HG03025 (cell line): ENCODE measurements around the gene OBSCN.

Source experiments
- ATAC-seq: cut with Tn5 transposase; IDR thresholded peaks from one replicate; pipeline ENCODE4 v1.9.1; 2021; ENCODE audit warnings: mild to moderate bottlenecking, moderate library complexity; ENCODE audit not compliant: unreplicated experiment, low FRiP score

The OBSCN gene

DNA sequence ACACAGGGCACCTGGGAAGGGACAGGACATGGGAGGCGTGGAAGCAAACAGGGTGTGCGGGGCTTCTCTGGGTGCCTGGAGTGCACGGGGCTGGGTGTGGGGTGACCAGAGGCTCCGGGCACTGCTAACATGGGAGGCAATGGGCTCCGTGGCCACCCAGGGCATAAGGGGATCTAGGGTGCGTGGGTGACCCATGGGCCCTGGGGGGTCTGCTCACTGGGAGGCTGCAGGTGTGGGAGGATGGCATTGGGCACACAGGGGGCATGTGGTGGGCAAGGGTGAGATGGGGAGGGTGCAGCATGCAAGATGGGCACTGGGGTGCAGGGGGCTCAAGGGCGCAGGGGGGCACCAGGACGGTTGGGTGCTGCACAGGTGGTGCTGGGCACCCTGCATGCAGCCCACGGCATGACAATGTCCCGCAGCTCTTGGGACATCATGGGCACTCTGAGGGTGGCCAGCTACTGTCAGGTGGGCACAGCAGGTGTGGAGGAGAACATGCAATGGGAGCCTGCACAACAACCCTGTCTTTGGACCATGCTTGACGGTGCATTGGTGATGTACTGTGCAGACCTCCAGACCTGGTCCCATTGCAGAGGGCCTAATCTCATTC is 183.7 kb downstream of the OBSCN start:
- ATAC-seq: no peak

DNA sequence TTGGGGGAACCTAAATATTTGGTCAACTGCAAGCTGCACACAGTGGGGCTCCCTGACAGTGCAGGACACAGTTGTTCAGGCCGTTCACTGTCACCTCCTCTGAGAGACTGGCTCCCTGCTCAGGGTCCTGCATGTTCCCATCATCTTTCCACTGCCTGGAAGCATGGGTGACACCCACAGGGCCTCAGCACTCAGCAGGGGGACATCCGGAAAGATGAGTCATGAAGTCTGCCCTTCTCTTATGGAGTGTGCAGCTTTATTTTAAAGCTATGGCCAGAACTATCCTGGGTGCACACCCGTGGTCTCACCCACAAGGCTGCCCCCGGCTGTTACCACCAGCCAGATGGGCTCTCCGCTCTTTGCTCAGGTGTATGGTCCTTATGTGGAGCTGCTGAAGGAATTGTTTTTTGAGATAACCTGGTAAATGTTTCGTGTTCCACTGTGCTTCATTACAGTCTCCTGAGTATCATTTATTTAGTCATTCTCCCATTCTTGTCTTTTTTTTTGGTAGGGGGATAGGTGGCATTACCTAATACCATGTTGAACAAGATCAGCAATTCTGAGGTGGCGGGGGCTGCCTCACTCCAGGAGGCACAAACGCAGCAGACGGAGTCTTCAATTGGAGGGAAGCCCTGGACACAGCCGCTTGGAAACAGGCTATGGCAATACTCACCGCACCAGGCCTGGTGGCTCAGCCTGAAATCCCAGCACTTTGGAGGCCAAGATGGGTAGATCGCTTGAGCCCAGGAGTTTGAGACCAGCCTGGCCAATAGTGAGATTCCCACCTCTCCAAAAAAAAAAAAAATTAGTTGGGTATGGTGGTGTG is 184.5 kb downstream of the OBSCN start:
- no peak for ATAC-seq

DNA sequence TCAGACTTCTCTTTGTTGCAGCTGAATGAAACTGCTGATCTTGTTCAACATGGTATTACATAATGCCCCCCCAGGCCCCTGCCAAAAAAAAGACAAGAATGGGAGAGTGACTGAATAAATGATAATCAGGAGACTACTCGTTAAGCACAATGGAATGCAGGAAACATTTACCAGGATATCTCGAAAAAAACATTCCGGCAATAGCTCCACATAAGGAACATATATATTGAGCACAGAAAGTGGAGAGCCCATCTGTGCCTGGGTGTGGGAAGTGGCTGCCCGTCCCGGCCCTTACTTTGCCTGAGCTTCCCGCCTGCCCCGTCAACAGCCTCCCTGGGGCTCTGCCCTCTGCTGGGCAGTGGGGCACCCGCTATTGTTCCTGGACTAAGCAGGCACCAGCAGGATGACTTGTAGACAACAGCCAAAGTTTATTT is 185.4 kb downstream of the OBSCN start:
- ATAC-seq: no peak

GRCh38 chr1:228393811-228394570 is 186.1 kb downstream of the OBSCN start:
- ATAC-seq: no peak

DNA sequence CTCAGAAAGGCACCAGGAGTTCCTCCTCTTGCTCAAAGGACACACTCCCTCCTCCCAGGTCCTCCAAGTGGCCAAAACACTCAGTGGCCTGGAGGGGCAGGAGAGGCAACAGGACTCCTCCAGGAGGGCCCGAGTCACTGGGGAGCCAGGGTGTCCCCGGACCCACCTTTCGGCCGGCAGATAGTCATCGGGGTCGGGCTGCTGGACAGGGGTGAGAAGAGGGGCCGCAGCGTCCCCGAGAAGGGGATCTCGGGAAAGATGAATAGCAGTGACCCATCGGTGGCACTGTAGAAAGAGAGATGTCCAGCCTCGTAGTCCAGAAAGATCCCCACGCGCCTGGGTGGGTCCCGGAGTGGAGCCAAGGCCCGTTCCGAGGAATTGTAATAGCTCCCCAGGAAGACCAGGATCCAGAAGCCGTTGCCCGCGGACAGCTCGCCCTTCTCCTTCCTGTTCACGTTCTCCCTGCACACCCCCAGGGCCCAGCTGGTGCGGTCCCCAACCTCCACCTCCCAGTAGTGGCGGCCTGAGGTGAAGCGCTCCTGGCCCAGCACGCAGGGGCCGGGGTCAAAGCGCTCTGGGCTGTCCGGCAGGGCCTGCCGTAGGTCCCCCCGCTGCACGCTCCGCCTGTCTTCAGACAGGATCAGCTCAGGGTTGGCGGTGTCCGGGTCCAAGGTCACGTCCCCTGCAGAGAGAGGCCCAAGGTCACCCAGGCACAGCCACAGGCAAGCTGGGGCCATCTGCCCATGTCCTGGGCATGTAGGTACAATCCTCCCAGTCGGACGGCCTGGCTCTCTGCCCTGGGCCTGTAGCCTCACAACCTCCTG is 186.9 kb downstream of the OBSCN start:
- ATAC-seq: no peak

DNA sequence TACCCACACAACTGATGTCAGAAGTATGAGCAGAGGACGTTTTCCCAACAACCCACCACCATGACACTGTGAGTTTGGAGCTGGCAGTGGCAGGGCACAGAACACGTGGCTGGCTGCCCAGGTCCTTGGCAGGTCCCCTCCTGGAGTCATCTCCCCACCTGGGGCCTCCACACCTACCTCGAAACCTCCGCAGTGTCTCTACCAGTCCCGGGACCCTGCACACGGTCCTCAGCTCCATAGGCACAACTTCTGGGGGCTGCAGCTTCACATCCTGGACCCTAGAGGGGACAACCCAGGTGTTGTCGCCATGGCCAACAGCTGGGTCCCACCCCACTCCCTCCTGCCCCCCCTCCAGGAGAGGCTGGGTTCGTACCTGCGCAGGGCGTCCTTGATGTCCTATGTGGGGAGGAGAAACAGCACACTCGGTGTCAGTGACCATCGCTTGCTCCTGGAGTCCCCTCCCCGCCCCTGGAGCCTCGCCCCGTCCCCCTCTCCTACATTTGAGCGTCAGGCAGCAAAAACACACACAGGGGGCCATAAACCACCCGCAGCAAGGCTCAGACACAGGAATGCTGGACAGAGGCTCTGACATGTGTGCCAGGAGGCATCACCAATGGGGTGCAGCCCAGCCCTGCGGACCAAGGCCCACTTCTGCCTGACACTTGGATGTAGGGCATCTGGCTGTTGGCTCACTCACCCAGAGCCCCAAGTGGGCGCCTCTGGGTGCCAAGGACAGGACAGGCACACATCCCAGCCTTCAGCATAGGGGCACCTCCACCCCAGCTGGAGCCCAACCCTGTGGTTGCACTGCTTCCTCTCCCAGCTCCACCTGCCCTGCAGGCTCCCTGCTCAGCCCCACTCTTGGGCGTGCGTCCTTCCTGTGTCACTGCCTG is 189.2 kb downstream of the OBSCN start:
- no peak for ATAC-seq

- no peak for ATAC-seq
Measured at GRCh38 chr1:228397966-228398365, 190.1 kb downstream of the OBSCN start.

DNA sequence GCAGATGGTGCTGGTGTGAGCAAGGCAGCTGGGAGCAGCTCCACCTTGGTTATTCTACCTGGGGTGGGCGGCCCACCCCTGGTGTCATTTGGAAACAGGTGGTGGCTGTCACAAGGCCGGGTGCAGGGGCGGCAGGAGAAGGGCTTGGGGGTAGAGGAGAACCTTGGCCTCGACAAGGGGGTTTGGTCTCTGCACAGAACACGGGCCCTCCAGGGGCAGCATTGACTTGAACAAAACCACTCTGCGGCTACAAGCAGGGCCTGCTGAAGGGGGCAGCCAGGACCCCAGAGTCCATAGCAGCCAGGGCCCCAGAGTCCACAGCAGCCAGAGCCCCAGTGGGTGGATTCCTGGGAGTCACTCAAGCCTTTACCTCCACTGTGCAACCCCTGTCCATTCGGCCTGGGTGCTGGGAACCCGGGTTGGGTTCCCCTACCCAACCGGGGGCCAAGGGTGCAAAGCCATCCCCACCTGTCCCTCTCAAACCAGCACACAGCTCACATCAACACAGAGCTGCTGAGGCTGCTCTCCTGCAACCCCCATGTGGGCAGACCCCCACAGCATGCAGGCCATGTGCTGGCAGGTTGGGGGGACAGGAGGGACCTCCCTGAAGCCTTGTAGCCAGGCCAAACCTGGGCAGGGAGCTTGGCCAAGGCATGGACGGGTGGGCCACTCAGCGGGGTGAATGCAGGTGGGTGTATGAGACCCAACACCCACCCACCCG is 191.1 kb downstream of the OBSCN start:
- ATAC-seq: no peak

- no peak for ATAC-seq
Measured at GRCh38 chr1:228399531-228400236, 191.8 kb downstream of the OBSCN start.

GRCh38 chr1:228400237-228400651 is 192.4 kb downstream of the OBSCN start:
- no peak for ATAC-seq

GRCh38 chr1:228400692-228401454 is 193.0 kb downstream of the OBSCN start:
- no peak for ATAC-seq

GRCh38 chr1:228401782-228402640 is 194.2 kb downstream of the OBSCN start:
- no peak for ATAC-seq

DNA sequence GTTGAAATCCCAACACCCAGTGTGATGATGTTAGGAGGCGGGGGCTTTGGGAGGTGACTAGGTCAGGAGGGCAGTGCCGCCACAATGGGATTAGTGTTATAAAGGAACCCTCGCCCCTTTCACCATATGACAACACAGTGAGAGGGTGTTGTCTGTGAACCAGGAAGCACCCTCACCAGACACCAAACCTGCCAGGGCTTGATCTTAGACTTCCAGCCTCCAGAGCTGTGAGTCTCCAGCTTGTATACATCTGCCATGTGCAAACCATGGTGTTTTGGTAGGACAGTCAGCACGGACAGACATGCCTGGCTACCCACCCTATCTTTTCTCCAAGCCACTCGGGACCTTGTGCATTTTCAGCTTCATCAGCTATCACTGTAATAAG is 194.8 kb downstream of the OBSCN start:
- no peak for ATAC-seq

DNA sequence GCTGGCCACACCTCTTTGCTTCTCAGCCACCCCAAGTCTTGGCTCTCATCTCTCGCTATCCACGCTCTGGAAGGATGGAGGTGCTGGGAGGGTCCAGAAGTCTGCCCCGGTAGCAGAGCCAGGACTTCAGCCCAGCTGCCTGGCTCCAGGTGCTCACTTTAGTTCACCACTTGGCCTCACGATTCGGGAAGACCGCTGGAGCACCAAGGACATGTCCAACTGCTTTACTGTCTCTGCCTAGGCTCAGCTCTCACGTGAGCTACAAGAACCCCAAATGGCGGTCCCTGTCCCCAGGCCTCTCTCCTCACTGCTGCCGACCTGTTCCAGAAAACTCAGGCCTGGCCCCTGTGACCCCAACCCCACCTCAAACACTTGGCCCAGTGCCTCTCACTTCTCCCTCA is 195.4 kb downstream of the OBSCN start:
- ATAC-seq: no peak

GRCh38 chr1:228404107-228404720 is 196.4 kb downstream of the OBSCN start:
- ATAC-seq: no peak
